ENCODE measurements around the gene GULP1. TPM values are rescaled to one million over a fixed set of nuclear protein-coding genes. Genes with fewer than 3 reads are reported as not detected.

Gene GULP1
- total RNA-seq, 1 experiment from 2014 or later, result 140 TPM

- no peaks in the 10 kb centered on the region for H3K27me3 Mint-ChIP-seq (ENCODE audit: low read depth)
- Histone ChIP-seq H2BK20ac (ENCODE audit: low read depth, low read length, poor library complexity, severe bottlenecking) (no peak overlapping the region), H3K79me2 (ENCODE audit: insufficient read depth, low read length) (peaks cover 43% of the 10 kb centered on the region), H2AFZ (ENCODE audit: low read length) (no peak overlapping the region), H3K14ac (ENCODE audit: insufficient read depth, low read length) (no peak overlapping the region; the same call in 1 of the 2 replicates), H3T11ph (ENCODE audit: low read length) (no peak overlapping the region), H3K23me2 (ENCODE audit: insufficient read length, low read depth, low read length, poor library complexity, severe bottlenecking) (no peaks in the 10 kb centered on the region), H3K56ac (ENCODE audit: insufficient read length, low read depth, low read length) (no peak overlapping the region), H3K79me1 (ENCODE audit: insufficient read depth, low read depth, low read length, poor library complexity, severe bottlenecking) (peaks cover 8% of the 10 kb centered on the region), H2BK5ac (ENCODE audit: insufficient read length, low read length) (no peak overlapping the region), H4K91ac (ENCODE audit: insufficient read length, low read depth, low read length) (no peak overlapping the region), H2BK15ac (ENCODE audit: low read depth, low read length) (no peak overlapping the region), H4K8ac (replicated peaks; ENCODE audit: insufficient read length, low read depth, low read length) (no peak overlapping the region), H3K9ac (ENCODE audit: extremely low read depth, insufficient read length, low read length) (no peak overlapping the region), H3K27me3 (ENCODE audit: insufficient read depth, low read length) (no peaks in the 10 kb centered on the region), H3K4me2 (ENCODE audit: insufficient read depth, insufficient read length, low read length) (no peak overlapping the region), H3K23ac (ENCODE audit: insufficient read length, low read depth, low read length) (no peak overlapping the region), H4K5ac (ENCODE audit: insufficient read length, low read depth, low read length) (no peak overlapping the region), H3K4me1 (ENCODE audit: insufficient read depth, low read length) (peaks cover 9% of the 10 kb centered on the region; the same call in 1 of the 2 replicates), H2BK12ac (ENCODE audit: insufficient read length, low read depth, low read length) (no peak overlapping the region), H3K9me3 (ENCODE audit: control insufficient read depth, low read depth, low read length) (no peaks in the 10 kb centered on the region), H2AK5ac (ENCODE audit: insufficient read length, low read length) (no peak overlapping the region), H2BK120ac (ENCODE audit: low read depth, low read length, poor library complexity, severe bottlenecking) (no peak overlapping the region), H3K4ac (ENCODE audit: low read depth, low read length) (no peak overlapping the region), H3K27ac (ENCODE audit: insufficient read length, low read depth, low read length) (no peak overlapping the region), H3K18ac (ENCODE audit: insufficient read length, low read depth, low read length) (no peak overlapping the region), H4K20me1 (ENCODE audit: control insufficient read depth, insufficient read depth, insufficient read length) (no peaks in the 10 kb centered on the region)
- H3K27ac Mint-ChIP-seq, result 0 out of 7 replicates have a peak overlapping the region, but pooled peaks of 1 of the 3 experiments have one; percentile 47
- H3K4me3 Mint-ChIP-seq, result no peak overlapping the region
- WGBS (ENCODE audit: extremely low coverage, insufficient read length, low lambda C conversion rate), result no CpG with 5 or more reads among the region's 3 CpGs
- H3K9me3 Mint-ChIP-seq, result no peaks in the 10 kb centered on the region
- peaks cover 11 to 28% (median 24%) of the 10 kb centered on the region in 3 experiments for H3K36me3 Mint-ChIP-seq (ENCODE audit: insufficient read depth in 1 of 3, low read depth in 3 of 3)
- DNase-seq, result no peak
- H3K4me1 Mint-ChIP-seq, result peaks cover 56 to 64% of the 10 kb centered on the region in 2 experiments
- no peak for TF ChIP-seq CTCF (conservative IDR thresholded peaks at IDR 0.05)
Measured at GRCh38 chr2:188338463-188338862, 46.8 kb downstream of the GULP1 start.
